Endothelial cell of umbilical vein (primary cell): ENCODE results near the gene FMNL2.

Experiments
- CTCF ChIP-seq, 2 donors: IDR thresholded peaks; 1 replicate in 1 of 2; 2 replicates in 1 of 2; pipeline ENCODE4 v1.5.1; 2011; ENCODE audit warnings: low read length in 2 of 2, mild to moderate bottlenecking in 2 of 2, moderate library complexity in 2 of 2, control low read depth in 1 of 2, inconsistent platforms in 1 of 2, low read depth in 1 of 2; ENCODE audit not compliant: insufficient read depth in 1 of 2; ENCODE audit errors: extremely low read depth in 1 of 2
- POLR2A ChIP-seq: IDR thresholded peaks from 2 replicates; pipeline ENCODE4 v1.6.1; 2012; ENCODE audit warnings: low read depth, mild to moderate bottlenecking, control low read depth, low read length
- POLR2AphosphoS5 ChIP-seq: IDR thresholded peaks from 2 replicates; pipeline ENCODE4 v1.6.1; 2012; ENCODE audit warnings: low read depth, mild to moderate bottlenecking, control low read depth, low read length, moderate library complexity; ENCODE audit not compliant: insufficient read depth

GRCh38 chr2:152648336-152648735, 313.4 kb downstream of the FMNL2 start:
- TF ChIP-seq CTCF (IDR thresholded peaks at IDR 0.05; ENCODE audit: extremely low read depth in 1 of 2, insufficient read depth in 1 of 2, low read depth in 1 of 2, low read length in 2 of 2) (peak in 1 of 2 donors; percentile 16), POLR2AphosphoS5 (no peak), POLR2A (no peak)
